ENCODE measurements around the gene ZNF184.

The ZNF184 gene

DNA sequence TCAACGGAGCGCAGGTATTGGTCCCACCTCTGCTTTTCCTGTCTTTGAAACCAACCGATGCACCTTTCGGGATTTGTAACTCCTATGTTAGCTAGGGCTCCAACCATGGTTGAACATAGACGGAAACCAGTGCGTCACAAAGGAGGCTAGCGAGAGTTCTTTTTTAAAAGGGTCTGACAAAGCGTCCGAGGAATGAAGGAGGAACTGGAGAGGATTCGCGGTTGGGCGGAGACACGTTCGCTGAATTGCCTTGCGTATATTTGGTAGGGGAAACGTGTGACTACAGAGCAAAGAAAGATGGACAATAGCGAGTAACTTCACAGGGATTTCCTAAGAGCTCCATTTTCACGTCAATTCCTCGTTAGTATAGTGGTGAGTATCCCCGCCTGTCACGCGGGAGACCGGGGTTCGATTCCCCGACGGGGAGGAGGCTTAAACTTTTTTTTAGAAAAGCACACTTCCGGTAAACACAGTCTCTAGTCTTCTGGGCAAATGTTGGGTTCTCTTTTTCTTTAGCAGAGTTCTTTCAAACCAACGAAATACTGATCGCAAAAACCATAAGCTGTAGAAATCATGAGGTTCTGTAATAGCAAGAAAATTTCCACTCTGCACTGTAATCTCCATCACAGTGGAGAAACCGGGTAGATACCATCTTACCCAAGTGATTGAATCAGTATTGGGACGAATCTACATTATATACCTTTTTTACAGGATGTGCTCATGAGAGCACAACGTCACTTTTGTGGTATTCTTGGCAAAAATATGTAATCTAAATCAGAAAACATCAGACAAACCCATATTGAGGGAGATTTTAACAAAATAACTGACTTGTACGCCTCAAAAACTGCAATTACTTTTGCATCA, 6.6 kb upstream of the ZNF184 start:
- H3K4me3 ChIP-seq (ENCODE audit: low read depth, low read length), result peak overlapping the region; percentile 91

DNA sequence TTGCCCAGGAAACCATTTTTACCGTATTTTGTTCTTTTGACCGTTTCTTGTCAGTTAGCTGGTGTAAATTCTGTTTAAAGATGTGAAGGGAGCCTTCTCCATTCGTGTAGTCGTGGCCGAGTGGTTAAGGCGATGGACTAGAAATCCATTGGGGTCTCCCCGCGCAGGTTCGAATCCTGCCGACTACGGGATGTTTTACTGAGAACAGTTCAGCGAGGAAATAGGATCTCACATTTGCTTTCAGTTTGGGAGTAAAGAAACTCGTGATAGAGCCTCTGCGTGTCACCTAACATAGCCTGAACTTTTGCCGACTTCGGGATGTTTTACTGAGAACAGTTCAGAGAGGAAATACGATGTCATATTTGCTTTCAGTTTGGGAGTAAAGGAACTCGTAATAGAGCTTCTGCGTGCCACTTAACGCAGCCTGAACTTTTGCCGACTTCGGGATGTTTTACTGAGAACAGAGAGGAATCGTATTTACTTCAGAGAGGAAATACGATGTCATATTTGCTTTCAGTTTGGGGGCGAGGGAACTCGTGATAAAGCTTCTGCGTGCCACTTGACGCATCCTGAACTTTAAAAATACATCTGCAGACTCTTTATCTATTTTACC, 5.9 kb upstream of the ZNF184 start:
- peak overlapping the region; percentile 91 for H3K4me3 ChIP-seq (ENCODE audit: low read depth, low read length)

DNA sequence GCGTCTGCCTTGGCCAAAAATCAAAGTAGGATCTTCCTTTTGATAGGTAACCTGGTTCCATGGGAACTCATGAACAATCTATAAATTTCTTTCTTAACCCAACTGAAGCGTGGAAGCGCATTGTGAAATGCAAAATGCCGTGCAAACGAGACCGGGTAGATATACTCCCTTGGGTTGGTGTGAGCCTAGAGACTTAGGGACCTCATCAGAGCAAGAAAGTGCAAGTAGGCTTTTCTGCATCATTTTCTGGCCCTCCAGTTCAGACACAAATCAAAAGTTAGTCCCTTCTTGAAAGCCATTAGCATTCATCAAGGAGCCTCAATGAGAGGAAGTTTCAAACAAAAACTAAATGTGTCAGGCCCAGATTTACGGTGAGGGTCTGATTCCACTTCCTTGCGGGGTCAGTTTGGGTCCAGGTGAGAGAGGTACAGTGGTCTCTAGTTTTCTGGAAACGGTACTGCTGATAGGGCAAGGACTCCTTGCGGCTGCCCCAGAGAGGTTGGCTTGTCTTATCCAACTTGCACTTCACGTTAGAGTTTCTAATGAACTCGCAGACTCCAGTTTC, 5.3 kb upstream of the ZNF184 start:
- peak overlapping the region; percentile 91 for H3K4me3 ChIP-seq (ENCODE audit: low read depth, low read length)

DNA sequence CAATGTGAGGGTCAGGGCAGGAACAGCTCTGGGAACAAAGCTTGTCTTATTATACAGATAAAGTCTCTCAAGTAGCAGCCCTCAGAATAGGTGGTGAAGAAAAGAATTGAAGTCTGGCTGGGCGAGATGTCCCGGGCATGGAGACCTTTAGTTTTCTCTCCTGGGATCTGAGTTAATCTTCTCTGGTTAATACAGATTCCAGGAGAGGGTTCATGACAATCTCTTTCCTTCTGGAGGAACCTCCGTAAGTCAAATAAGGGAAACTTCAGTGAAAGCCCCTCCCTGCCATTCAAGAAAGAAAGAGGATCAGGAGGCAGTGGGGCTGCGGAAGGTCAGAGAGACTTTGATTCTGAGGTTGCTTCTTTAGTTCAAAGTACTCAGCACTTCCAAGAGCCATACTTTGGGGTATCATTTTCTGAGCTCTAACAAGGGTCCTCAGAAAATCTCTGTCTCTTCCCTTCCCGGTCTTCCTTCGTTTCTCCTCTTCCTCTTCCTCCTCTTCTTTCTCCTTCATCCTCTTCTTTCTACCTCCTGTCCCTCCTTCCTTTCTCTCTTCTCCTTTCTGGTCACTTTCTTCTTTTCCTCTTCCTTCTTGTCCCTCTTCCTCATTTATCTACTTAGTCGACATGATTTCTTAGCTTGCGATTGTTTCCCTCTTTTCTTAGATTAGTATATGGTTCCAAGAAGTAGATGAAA, 4.6 kb upstream of the ZNF184 start:
- peak overlapping the region; percentile 91 for H3K4me3 ChIP-seq (ENCODE audit: low read depth, low read length)

DNA sequence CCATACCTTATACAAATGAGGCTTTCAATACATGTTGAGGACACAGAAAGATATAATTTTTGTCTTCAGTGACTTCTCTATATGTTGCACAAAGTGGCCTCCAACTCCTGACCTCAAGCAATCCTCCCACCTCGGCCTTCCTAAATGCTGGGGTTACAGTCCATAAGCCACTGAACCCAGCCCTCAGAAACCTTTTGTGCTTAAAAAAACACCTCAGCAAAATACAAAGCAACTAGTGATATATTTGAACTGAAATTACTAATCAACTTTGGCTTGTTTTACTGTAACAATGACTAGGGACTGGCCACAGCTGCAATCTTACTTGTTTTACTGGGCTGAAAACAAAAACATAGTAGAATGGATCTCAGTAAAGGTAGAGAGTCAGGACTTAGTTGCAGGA, 3.2 kb upstream of the ZNF184 start:
- H3K4me3 ChIP-seq (ENCODE audit: low read depth, low read length), result no peak overlapping the region

DNA sequence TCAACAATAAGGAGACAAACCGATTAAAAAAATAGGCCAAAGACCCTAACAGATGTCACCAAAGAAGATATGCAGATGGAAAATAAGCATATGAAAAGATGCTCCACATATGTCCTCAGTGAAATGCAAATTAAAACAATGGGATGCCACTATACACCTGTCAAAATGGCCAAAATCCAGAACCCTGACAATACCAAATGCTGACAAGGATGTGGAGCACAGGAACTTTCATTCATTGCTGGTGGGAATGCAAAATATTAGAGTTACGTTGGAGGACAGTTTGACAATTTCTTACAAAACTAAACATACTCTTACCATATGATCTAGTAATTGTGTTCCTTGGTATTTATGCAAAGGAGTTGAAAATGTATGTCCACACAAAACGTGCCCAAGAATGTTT, 1.8 kb upstream of the ZNF184 start:
- no peak overlapping the region for H3K4me3 ChIP-seq (ENCODE audit: low read depth, low read length)

DNA sequence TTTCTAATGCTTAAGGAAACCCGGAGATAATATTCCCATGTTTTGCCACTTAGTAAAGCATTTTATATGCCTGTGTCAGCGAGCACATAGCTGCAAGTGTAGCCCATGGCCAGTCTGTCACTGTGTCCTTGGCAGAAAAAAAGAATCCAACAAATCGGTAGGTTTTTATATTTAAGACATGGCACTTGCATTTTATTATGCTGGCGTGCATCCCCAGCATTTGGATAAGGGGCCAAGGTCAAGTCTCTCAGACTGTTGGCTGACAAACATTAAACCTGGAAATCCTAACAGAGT, 1.2 kb upstream of the ZNF184 start:
- no peak overlapping the region for H3K4me3 ChIP-seq (ENCODE audit: low read depth, low read length)

DNA sequence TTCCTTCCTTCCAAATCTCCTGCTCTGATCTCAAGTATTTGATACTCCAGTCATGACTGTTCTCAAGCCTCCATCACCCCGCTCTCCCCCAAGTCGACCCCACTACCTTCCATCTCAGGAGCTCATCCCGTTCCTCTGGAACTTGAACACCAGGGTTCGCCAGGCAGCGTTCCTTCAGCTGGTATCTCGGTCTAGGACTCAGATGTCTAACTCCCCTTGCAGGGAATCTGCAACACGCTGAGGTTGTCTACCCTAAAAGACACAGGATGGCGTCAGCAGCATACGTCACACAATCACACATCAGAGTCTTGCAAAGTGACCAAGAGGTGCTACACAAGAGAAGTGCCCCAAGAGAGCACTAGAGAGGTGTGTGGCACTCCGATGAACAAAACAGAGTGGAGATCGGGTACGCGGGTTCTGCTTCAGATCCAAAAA, 706 bp downstream of the ZNF184 start:
- peak overlapping the region; percentile 95 for H3K4me3 ChIP-seq (ENCODE audit: low read depth, low read length)

DNA sequence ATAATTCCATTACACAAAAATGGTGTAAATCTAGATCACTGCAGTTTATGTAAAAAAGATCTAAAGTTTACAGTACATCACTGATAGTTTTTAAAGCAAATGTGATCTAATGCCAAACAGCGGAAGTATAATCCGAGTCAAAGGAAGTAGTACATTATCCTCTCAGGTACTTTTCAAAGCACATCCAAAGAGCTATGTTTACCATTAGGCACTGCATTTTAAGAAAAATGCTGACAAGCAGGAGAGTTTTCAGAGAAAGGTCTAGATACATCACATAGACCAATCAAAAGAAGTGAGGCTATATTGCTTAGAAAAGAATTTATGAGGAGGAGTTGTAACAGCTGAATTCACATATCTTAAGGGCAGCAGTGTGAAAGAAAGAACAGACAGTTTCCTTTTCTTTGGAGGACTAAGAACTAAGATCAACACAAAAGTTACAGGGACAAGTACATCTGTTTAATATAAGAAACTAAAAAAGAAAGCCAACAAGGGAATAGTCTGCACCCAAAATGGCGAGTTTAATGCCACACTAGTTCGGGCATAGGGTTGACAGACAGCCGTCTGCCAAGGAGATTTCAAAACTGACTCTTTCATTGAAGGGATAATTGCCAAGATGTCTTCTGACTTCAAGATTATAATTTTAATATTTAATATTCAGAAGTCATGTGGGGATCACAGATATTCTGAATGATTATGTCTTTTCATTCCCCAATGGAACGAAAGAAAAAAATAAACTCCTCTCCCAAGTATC, 1.4 kb downstream of the ZNF184 start:
- H3K4me3 ChIP-seq (ENCODE audit: low read depth, low read length), result peak overlapping the region; percentile 95

DNA sequence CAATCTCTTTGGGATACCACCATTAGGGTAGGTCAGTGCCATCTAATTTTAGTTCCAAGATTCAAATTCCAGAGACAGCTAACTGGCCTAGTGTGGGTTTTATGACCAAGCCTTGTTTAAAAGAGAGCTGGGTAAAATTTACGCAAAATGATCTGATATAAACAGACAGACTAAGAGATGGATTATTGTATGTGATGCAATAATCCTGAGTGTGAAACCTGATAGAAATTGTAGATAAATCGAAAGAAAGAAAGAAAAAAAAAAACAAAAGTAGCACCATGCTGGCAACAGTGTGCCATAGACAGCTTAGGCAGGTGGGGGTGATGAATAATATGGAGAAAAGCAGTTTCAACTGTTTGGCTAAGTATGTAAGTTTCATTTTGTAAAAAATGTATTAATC, 2.9 kb downstream of the ZNF184 start:
- no peak overlapping the region for H3K4me3 ChIP-seq (ENCODE audit: low read depth, low read length)

DNA sequence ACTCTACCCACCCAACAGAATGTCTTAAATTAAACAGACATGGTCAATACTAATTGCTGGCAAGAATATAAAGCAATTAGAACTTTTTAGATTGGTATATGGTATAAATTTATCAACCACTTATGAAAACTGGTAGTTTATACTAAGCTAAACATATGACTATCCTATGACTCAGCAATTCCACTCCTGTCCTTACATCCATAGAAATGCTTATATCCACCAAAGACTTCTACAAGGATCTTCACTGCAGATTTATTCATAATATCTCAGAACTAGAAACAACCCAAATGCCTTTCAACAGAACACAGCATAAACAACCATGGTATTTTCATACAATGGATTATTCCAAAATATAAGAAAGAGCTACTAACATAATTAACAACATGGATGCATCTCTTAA, 4.6 kb downstream of the ZNF184 start:
- no peak overlapping the region for H3K4me3 ChIP-seq (ENCODE audit: low read depth, low read length)

DNA sequence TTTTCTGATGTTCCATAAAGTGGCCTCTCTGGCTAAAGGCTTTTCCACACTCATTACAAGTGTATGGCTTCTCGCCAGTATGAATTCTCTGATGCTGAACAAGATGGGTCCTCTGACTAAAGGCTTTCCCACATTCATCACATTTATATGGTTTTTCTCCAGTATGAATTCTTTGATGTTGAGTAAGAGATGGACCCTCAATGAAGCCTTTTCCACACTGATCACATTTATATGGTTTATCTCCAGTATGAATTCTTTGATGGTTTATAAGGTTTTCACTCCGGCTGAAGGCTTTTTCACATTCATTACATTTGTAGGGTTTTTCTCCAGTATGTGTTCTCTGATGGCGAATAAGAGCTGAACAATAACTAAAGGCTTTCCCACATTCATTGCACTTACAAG, 20.4 kb downstream of the ZNF184 start:
- no peak overlapping the region for H3K4me3 ChIP-seq (ENCODE audit: low read depth, low read length)

DNA sequence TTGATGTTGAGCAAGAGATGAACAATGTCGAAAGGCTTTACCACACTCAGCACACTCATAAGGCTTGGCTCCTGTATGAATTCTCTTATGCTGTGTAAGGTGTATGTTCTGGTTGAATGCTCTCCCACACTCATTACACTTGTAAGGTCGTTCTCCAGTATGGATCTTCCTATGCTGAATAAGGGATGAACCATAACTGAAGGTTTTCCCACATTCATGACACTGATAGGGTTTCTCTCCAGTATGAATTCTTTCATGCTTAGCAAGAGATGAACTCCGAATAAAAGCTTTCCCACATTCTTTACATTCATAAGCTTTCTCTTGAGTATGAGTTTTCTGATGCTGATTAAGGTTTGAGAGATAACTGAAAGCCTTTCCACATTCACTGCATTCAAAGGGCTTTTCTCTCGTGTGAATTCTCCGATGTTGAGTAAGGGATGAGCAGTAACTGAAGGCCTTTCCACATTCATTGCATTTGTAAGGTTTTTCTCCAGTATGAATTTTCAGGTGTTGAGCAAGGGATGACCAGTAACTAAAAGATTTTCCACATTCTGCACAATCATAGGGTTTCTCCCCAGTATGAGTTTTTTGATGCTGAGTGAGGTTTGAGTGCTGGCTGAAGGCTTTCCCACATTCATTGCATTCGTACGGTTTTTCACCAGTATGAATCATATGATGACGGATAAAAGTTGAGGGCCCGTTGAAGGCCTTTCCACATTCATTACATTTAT, 21.1 kb downstream of the ZNF184 start:
- H3K4me3 ChIP-seq (ENCODE audit: low read depth, low read length), result no peak overlapping the region

DNA sequence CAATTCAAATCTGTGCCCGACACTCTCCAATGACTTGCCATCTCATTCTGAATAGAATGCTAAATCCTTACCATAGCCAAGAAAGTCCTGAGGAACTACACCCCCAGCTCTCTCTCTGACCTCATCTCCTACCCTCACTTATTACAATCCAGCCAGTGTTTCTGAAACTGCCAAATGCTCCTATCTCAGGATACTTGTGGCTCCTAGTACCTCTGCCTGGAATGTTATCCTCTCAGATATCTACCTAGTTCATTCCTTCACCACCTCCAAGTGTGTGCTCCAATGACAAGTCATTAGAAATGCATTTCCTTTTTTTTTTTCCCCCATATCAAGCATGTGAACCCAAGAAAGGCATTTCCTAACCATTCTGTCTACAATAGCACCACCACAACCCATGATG, 24.4 kb downstream of the ZNF184 start:
- H3K4me3 ChIP-seq (ENCODE audit: low read depth, low read length), result no peak overlapping the region

DNA sequence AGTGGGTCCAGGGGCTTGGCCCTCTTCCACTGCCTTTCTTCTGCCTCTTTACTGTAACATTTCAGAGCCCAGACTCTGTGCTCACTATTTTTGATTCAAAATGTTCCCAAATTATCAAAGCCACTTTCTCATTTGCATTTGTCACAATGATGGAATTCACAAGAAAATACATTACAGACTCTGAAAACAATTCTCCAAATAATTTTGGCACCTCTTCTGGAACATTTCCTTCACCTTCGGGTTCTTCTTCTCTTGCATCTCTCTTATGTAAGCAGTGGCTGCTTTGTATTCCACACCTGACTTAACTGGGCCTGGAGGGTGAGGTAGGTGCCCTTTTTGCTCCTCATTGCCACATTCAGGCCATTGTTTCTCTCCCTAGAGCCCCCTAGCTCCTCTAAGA, 30.0 kb downstream of the ZNF184 start:
- H3K4me3 ChIP-seq (ENCODE audit: low read depth, low read length), result no peak overlapping the region

DNA sequence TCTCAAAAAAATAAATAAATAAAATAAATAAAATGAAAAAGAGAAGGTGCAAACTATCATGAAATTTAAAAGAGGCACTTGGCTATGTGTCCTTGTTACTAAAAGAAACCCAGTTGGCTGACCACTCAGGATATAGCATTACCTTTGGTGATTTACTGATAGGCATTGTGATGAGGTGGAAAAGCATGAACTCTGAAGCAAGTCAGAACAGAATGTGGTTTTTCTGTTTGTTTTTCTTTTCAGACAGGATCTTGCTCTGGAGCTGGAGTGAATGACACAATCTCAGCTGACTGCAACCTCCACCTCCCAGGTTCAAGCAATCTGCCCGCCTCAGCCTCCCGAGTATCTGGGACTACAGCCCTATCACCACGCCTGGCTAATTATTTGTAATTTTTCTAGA, 31.9 kb downstream of the ZNF184 start:
- no peak overlapping the region for H3K4me3 ChIP-seq (ENCODE audit: low read depth, low read length)

DNA sequence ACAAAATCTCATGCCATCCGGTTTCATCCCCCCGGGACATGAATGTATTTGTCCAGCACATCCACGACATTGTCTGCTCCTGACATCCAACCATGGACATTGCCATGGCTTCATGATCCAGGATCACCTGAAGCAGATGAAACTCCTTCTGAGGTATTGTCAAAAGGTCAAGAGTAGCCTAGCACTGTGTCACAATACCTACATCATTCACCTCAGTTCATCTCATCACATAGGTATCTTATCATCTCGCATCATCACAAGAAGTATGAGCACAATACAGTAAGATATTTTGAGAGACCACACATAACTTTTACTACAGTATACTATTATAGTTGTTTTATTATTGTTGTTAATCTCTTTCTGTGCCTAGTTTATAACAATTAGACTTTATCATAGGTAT, 33.5 kb downstream of the ZNF184 start:
- no peak overlapping the region for H3K4me3 ChIP-seq (ENCODE audit: low read depth, low read length)

DNA sequence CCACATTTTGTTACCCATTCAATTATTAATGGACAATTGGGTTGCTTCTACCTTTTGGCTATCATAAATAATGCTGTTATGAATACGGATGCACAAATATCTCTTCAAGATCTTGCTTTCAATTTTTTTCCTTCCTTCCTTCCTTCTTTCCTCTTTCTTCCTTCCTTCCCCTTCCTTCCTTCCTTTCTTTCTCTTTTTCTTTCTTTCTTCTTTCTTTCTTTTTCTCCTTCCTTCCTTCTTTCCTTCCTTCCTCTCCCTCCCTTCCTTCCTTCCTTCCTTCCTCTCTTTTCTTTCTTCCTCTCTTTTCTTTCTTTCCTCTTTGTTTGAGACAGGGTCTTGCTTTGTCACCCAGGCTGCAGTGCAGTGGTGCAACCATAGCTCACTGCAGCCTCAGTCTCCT, 39.2 kb downstream of the ZNF184 start:
- H3K4me3 ChIP-seq (ENCODE audit: low read depth, low read length), result no peak overlapping the region

DNA sequence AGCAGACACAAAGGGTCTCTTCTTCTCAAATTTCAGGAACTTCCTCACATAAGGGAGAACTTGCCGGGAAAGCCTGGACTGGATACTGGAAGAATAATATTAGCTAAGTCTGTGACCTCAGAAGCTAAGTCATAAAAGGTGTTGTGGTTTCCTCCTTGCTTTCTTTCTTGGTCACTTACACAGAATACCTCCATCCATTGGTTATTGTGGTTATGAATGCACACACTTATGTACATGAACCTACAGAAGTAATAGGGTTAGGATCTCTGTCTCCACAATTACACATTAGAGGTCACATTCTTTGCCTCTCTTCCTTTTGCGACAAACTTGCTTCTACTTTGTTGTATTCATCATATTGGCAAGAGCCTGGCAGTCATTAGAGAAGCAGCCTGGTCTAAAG, 43.9 kb downstream of the ZNF184 start:
- H3K4me3 ChIP-seq (ENCODE audit: low read depth, low read length), result no peak overlapping the region

DNA sequence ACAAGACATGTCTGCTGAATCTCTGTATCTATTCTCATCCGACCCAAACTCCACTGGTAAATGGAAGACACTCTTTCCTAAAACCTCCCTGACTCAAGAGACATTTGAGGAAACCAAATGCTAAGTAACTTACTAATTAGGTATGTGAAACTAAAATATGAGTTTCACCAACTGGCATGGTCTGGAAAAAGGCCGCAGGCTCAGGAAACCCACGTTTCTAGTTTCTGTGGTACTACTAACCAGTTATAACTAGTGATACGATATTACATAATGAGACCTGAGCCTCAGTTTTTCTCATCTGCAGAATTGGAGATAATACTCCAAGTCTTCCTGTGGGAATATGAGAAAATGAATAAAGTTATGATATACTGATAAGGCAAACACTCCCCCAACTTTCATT, 44.4 kb downstream of the ZNF184 start:
- no peak overlapping the region for H3K4me3 ChIP-seq (ENCODE audit: low read depth, low read length)
